Activated CD4-positive, alpha-beta memory T cell treated with anti-CD3 and anti-CD28 coated beads for 36 hours (primary cell): ENCODE measurements around the gene XAB2. TPM values are rescaled to one million over a fixed set of nuclear protein-coding genes. Genes with fewer than 3 reads are reported as not detected.

ENCODE experiments used
- CTCF ChIA-PET: fragments of 350-600 bp; sonication (Branson Sonifier 250); formaldehyde crosslinking; loops from one replicate; lab custom pipeline; 2021; ENCODE audit warnings: antibody characterized with exemption, inconsistent platforms; lab: Charles Lee
- POLR2A ChIA-PET: fragments of 350-600 bp; sonication (Branson Sonifier 250); formaldehyde crosslinking; loops from one replicate; lab custom pipeline; 2021; ENCODE audit warnings: antibody characterized with exemption; lab: Charles Lee
- DNase-seq: peaks from one replicate; pipeline ENCODE4 v3.0.0-alpha.2; 2020
- H3K27ac Mint-ChIP-seq: one replicate; pipeline ENCODE4 v1.8.0; 2021; ENCODE audit warnings: mixed read lengths
- H3K27me3 Mint-ChIP-seq: one replicate; pipeline ENCODE4 v1.8.0; 2021; ENCODE audit warnings: mixed read lengths
- H3K36me3 Mint-ChIP-seq: one replicate; pipeline ENCODE4 v1.8.0; 2021; ENCODE audit warnings: mixed read lengths
- H3K4me1 Mint-ChIP-seq: one replicate; pipeline ENCODE4 v1.8.0; 2021; ENCODE audit warnings: low read depth, mixed read lengths
- H3K4me3 Mint-ChIP-seq: one replicate; pipeline ENCODE4 v1.8.0; 2021; ENCODE audit warnings: mild to moderate bottlenecking, mixed read lengths
- H3K9me3 Mint-ChIP-seq: one replicate; pipeline ENCODE4 v1.8.0; 2021; ENCODE audit warnings: mixed read lengths
- intact Hi-C: fragments of 100-400 bp; cut with micrococcal nuclease; formaldehyde crosslinking; loops from one replicate; pipeline ENCODE4 v1.15.1; 2023
- total RNA-seq, 2 experiments: library from RNA; stranded (reverse); gene quantifications; one replicate each; pipeline ENCODE4 v1.2.3, GENCODE V29; 2021

Gene XAB2
- total RNA-seq, 2 experiments from 2014 or later: 50.0 to 52.4 TPM

GRCh38 chr19:7625763-7626372 lies 3.5 kb downstream of the XAB2 start:
- no peak for DNase-seq
- intact Hi-C loops: no loop called here
- Mint-ChIP-seq H3K9me3 (no peaks in the 10 kb centered on the region), H3K4me1 (peaks cover 32% of the 10 kb centered on the region), H3K27me3 (no peaks in the 10 kb centered on the region), H3K36me3 (peaks cover 29% of the 10 kb centered on the region), H3K4me3 (no peak overlapping the region), H3K27ac (no peak overlapping the region)
- ChIA-PET POLR2A (no interaction called here), CTCF (no interaction called here)

- H3K4me1 Mint-ChIP-seq: peaks cover 24% of the 10 kb centered on the region
- H3K9me3 Mint-ChIP-seq: no peaks in the 10 kb centered on the region
- intact Hi-C loops: no loop called here
- peaks cover 31% of the 10 kb centered on the region for H3K36me3 Mint-ChIP-seq
- no peaks in the 10 kb centered on the region for H3K27me3 Mint-ChIP-seq
- no peak overlapping the region for H3K4me3 Mint-ChIP-seq
- H3K27ac Mint-ChIP-seq: no peak overlapping the region
- DNase-seq: no peak
- ChIA-PET CTCF (no interaction called here), POLR2A (no interaction called here)
These were observed 4.5 kb downstream of the XAB2 start for GRCh38 chr19:7624810-7625209.

DNA sequence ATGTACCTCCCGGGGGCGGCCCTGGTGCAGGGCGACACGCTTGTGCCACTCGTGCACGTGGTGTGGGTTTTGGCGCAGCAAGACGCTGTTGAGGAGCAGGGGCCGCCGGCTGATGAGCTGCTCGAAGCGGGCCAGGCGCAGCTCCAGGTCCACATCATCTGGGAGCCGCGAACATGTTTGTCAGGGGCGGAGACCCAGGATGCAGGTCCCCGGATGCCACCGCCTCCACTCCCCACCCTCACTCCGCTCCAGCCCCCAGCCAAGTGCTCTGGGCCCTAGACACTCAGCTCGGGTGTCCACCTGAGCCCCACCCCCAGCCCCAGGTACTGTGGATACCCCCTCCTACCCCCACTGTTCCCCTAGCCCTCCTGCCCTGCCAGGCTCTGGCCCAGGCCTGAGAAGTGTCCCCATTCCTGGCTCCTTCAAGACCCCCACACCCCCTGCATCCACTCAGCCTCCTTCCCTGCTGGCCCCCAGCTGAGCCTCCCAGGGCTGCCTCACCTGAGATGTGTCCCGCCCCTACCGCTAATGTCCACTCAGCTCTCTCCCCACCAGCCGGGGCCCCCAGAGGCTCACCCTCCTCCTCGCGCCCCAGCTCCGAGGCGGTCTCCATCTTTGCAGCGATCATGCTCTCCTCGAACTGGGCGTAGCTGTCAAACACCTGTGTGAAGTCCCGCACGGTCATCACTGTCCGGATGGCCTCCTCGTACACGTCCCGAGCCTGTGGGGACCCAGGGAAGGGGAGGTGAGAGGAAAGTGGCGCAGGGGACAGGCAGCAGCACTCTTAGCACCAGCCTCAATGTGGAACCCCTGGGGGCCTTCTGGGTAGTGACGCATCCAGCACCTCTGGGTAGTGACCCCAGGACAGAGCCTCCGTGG lies 5.4 kb downstream of the XAB2 start:
- CTCF ChIA-PET: interaction anchor here (0.7 to 0.8 kb wide), 2 partner anchors 56 to 175 kb away, joined by 3 read pairs; no protein-coding TSS in a partner anchor
- H3K27me3 Mint-ChIP-seq: no peaks in the 10 kb centered on the region

GRCh38 chr19:7622933-7623685 lies 6.2 kb downstream of the XAB2 start:
- H3K27ac Mint-ChIP-seq: no peak overlapping the region
- intact Hi-C loops: no loop called here
- peaks cover 9% of the 10 kb centered on the region for H3K4me1 Mint-ChIP-seq
- CTCF ChIA-PET: interaction anchor here (0.7 kb wide), 1 partner anchor 176 kb away, joined by 3 read pairs; no protein-coding TSS in a partner anchor
- no peaks in the 10 kb centered on the region for H3K9me3 Mint-ChIP-seq
- no peak overlapping the region for H3K4me3 Mint-ChIP-seq
- POLR2A ChIA-PET: no interaction called here
- H3K27me3 Mint-ChIP-seq: no peaks in the 10 kb centered on the region
- peaks cover 32% of the 10 kb centered on the region for H3K36me3 Mint-ChIP-seq
- no peak for DNase-seq

More for the DNA sequence above, 5.4 kb downstream of the XAB2 start:
- POLR2A ChIA-PET: no interaction called here
- Mint-ChIP-seq H3K27ac (no peak overlapping the region), H3K36me3 (peaks cover 25% of the 10 kb centered on the region), H3K9me3 (no peaks in the 10 kb centered on the region), H3K4me1 (peaks cover 18% of the 10 kb centered on the region), H3K4me3 (no peak overlapping the region)
- intact Hi-C loops: no loop called here
- no peak for DNase-seq

GRCh38 chr19:7620442-7621412 lies 8.6 kb downstream of the XAB2 start:
- H3K27me3 Mint-ChIP-seq: no peaks in the 10 kb centered on the region
- H3K36me3 Mint-ChIP-seq: peaks cover 37% of the 10 kb centered on the region
- H3K27ac Mint-ChIP-seq: no peak overlapping the region
- DNase-seq: no peak
- ChIA-PET CTCF (no interaction called here), POLR2A (no interaction called here)
- intact Hi-C loops: no loop called here
- H3K4me1 Mint-ChIP-seq: no peaks in the 10 kb centered on the region
- no peaks in the 10 kb centered on the region for H3K9me3 Mint-ChIP-seq
- no peak overlapping the region for H3K4me3 Mint-ChIP-seq

DNA sequence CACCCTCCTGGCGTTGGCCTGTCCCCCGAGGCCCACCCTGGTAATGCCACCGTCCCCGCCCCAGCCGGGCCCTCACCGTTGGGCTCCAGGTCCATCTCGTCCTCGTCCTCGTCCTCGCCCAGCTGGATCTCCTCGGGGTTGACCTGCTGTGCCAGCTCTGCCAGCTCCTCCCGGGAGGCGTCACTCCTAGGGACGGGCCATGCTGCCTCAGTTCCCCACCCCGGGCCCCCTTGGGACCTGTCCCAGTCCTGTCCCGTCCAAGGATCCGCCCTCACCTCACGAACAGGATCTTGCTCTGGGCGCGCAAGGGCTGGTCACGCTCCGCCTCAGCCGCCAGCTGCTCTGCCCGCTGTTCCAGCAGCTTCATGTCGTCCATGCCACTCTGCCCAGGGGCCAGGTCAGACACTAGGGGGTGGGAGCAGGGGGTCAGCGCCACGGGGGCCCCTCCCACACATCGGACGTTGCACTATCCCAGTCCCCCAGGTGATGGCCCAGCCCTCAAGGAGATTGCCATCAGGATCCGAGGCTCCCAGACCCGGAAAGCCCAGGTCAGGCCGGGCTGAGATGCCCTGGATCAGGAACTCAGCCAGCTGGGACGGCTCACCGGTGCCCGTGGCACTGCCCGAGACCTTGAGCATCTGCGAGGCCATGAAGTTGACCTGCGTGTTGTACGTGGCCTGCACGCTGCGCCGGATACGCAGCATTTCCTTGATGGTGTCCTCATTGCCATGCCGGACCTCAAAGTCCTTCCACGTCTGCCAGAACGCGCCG lies 9.5 kb downstream of the XAB2 start:
- ChIA-PET POLR2A (no interaction called here), CTCF (no interaction called here)
- H3K27ac Mint-ChIP-seq: no peak overlapping the region
- H3K9me3 Mint-ChIP-seq: no peaks in the 10 kb centered on the region
- H3K4me3 Mint-ChIP-seq: no peak overlapping the region
- no peaks in the 10 kb centered on the region for H3K4me1 Mint-ChIP-seq
- peaks cover 37% of the 10 kb centered on the region for H3K36me3 Mint-ChIP-seq
- DNase-seq: no peak
- H3K27me3 Mint-ChIP-seq: no peaks in the 10 kb centered on the region
- intact Hi-C loops: no loop called here

GRCh38 chr19:7618771-7619510 lies 10.4 kb downstream of the XAB2 start:
- CTCF ChIA-PET: no interaction called here
- no peaks in the 10 kb centered on the region for H3K4me1 Mint-ChIP-seq
- intact Hi-C loops: no loop called here
- H3K36me3 Mint-ChIP-seq: peaks cover 35% of the 10 kb centered on the region
- no peak overlapping the region for H3K27ac Mint-ChIP-seq
- no peaks in the 10 kb centered on the region for H3K9me3 Mint-ChIP-seq
- POLR2A ChIA-PET: no interaction called here
- H3K4me3 Mint-ChIP-seq: no peak overlapping the region
- DNase-seq: no peak
- H3K27me3 Mint-ChIP-seq: no peaks in the 10 kb centered on the region

GRCh38 chr19:7618348-7618747 lies 11.0 kb downstream of the XAB2 start:
- intact Hi-C loops: no loop called here
- POLR2A ChIA-PET: no interaction called here
- no peak for DNase-seq
- H3K9me3 Mint-ChIP-seq: no peaks in the 10 kb centered on the region
- no peak overlapping the region for H3K4me3 Mint-ChIP-seq
- H3K27me3 Mint-ChIP-seq: no peaks in the 10 kb centered on the region
- H3K36me3 Mint-ChIP-seq: peaks cover 35% of the 10 kb centered on the region
- no peaks in the 10 kb centered on the region for H3K4me1 Mint-ChIP-seq
- H3K27ac Mint-ChIP-seq: no peak overlapping the region
- CTCF ChIA-PET: no interaction called here

DNA sequence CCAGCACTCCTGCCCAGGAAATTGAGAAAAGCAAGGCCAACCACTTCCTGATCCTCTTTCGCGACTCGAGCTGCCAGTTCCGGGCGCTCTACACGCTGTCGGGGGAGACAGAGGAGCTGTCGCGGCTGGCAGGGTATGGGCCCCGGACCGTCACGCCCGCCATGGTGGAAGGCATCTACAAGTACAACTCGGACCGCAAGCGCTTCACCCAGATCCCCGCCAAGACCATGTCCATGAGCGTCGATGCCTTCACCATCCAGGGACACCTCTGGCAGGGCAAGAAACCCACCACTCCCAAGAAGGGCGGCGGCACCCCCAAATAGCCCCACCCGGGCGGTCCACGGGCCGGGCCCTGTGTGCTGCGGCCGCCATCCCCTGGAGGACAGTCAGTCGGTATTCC lies 11.6 kb downstream of the XAB2 start:
- CTCF ChIA-PET: no interaction called here
- no peak for DNase-seq
- POLR2A ChIA-PET: no interaction called here
- Mint-ChIP-seq H3K27ac (no peak overlapping the region), H3K4me1 (no peaks in the 10 kb centered on the region), H3K27me3 (no peaks in the 10 kb centered on the region), H3K36me3 (peaks cover 29% of the 10 kb centered on the region), H3K9me3 (no peaks in the 10 kb centered on the region), H3K4me3 (no peak overlapping the region)
- intact Hi-C loops: no loop called here

DNA sequence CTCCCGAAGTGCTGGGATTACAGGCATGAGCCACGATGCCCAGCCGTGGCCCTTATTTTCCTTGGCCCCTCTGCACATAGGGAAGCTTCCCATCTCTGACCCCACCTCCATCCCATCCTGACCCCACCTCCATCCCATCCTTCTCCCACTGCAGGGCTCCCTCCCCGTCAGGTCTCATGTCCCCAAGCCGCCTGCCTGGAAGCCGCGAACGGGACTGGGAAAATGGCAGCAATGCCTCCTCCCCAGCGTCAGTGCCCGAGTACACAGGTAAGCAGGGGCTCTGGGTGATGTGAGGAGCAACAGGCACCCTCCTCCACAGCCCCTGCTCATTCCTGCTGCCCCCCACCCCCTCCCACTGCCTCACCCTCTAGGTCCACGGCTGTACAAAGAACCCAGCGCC lies 12.2 kb downstream of the XAB2 start:
- intact Hi-C loops: no loop called here
- CTCF ChIA-PET: no interaction called here
- POLR2A ChIA-PET: no interaction called here
- Mint-ChIP-seq H3K27me3 (no peaks in the 10 kb centered on the region), H3K4me3 (no peak overlapping the region), H3K9me3 (no peaks in the 10 kb centered on the region), H3K4me1 (no peaks in the 10 kb centered on the region), H3K27ac (no peak overlapping the region), H3K36me3 (peaks cover 28% of the 10 kb centered on the region)
- DNase-seq: no peak
